ENCODE measurements around the gene ANKMY2.

- TF ChIP-seq, protein P1, sequence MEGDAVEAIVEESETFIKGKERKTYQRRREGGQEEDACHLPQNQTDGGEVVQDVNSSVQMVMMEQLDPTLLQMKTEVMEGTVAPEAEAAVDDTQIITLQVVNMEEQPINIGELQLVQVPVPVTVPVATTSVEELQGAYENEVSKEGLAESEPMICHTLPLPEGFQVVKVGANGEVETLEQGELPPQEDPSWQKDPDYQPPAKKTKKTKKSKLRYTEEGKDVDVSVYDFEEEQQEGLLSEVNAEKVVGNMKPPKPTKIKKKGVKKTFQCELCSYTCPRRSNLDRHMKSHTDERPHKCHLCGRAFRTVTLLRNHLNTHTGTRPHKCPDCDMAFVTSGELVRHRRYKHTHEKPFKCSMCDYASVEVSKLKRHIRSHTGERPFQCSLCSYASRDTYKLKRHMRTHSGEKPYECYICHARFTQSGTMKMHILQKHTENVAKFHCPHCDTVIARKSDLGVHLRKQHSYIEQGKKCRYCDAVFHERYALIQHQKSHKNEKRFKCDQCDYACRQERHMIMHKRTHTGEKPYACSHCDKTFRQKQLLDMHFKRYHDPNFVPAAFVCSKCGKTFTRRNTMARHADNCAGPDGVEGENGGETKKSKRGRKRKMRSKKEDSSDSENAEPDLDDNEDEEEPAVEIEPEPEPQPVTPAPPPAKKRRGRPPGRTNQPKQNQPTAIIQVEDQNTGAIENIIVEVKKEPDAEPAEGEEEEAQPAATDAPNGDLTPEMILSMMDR (conservative IDR thresholded peaks at IDR 0.05), result no peak
- no peak for TF ChIP-seq EZH2 (IDR thresholded peaks at IDR 0.05; ENCODE audit: low read depth)
These were observed 14.9 kb downstream of the ANKMY2 start for GRCh38 chr7:16630654-16631053.
